Urinary bladder (tissue), 4 donors: ENCODE results near the gene ZNF354B. TPM values are rescaled to one million over a fixed set of nuclear protein-coding genes. Genes with fewer than 3 reads are reported as not detected.
"Not testable (repeated sequence)": the region's sequence is repeated elsewhere in the genome, so short reads cannot be mapped to it uniquely, and the experiment has no call there.

Source experiments
- DNase-seq: peaks from one replicate; pipeline ENCODE4 v3.0.0-alpha.2; 2015; ENCODE audit errors: extremely low spot score
- H3K27ac ChIP-seq: one replicate; pipeline ENCODE4 v1.5.1; 2013; ENCODE audit warnings: low read depth, mild to moderate bottlenecking, moderate library complexity
- H3K36me3 ChIP-seq: one replicate; pipeline ENCODE4 v1.6.1; 2013; ENCODE audit warnings: mild to moderate bottlenecking, moderate library complexity; ENCODE audit not compliant: insufficient read depth
- H3K4me1 ChIP-seq: one replicate; pipeline ENCODE4 v1.6.1; 2013; ENCODE audit warnings: mild to moderate bottlenecking, moderate library complexity; ENCODE audit not compliant: insufficient read depth
- H3K4me3 ChIP-seq: one replicate; pipeline ENCODE4 v1.5.1; 2013; ENCODE audit warnings: low read depth, low read length
- WGBS: extraction: QIAGEN DNeasy Blood & Tissue Kit; methylation state at CpG from one replicate; pipeline ENCODE4 v1.1.7; 2013; 5-methylcytosine and 5-hydroxymethylcytosine counted together
- polyA plus RNA-seq: library from polyadenylated mRNA; stranded (reverse); fragments of 200-250 nt; gene quantifications from one replicate; pipeline ENCODE4 v1.2.3, GENCODE V29; 2013
- total RNA-seq: library from RNA; depleted of rRNA; stranded (reverse); fragments of >200 nt; gene quantifications from one replicate; pipeline ENCODE4 v1.2.3, GENCODE V29; 2014
- donor health status: healthy with polysubstance abuse.
- donor health status: healthy.

ZNF354B gene
- total and polyA plus RNA-seq, 2 donors: 11.2 to 34.5 TPM

DNA sequence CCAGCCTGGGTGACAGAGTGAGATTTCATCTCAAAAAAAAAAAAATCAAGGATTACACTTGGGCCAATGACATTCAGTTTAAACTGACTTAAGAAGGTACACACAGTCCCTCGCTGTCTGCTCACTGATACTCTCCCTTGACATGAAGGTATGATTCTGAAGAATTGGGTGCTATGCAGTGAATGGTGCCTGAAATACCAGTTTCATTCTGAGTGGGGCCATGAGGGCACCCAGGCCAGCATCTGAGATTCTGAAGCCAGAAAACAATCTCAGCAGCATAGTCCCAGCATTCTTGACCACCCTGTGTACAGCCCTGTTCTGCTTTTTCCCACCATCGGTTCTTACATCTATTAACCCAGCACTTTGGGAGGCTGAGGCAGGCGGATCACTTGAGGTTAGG, 7.8 kb upstream of the ZNF354B start:
- H3K4me1 ChIP-seq: no peaks in the 10 kb centered on the region
- H3K4me3 ChIP-seq: no peak overlapping the region
- no peak for DNase-seq
- no peaks in the 10 kb centered on the region for H3K36me3 ChIP-seq
- 90% methylated on average over 3 of the region's 3 CpGs for WGBS
- H3K27ac ChIP-seq: no peak overlapping the region

DNA sequence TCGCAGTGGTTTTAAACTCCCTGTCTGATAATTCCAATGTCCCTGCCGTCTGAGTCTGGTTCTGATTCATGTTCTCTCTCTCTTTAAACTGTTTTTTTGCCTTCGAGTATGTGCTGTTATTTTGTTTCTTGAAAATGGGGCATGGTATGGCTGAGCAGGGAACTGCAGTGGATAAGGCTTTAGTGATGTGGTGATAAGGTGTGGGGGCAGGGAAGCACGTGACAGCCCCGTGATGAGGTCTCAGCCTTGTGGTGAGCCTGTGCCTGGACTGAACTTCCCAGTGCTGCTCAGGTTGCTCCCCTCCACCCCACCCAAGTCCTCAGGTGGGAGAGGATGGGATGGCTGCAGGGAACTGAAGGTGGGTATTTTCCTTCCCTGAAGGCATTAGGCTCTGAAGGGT, 5.5 kb upstream of the ZNF354B start:
- no peaks in the 10 kb centered on the region for H3K36me3 ChIP-seq
- H3K4me1 ChIP-seq: no peaks in the 10 kb centered on the region
- H3K27ac ChIP-seq: no peak overlapping the region
- no peak for DNase-seq
- H3K4me3 ChIP-seq: no peak overlapping the region
- 45% methylated on average over 5 of the region's 5 CpGs for WGBS

DNA sequence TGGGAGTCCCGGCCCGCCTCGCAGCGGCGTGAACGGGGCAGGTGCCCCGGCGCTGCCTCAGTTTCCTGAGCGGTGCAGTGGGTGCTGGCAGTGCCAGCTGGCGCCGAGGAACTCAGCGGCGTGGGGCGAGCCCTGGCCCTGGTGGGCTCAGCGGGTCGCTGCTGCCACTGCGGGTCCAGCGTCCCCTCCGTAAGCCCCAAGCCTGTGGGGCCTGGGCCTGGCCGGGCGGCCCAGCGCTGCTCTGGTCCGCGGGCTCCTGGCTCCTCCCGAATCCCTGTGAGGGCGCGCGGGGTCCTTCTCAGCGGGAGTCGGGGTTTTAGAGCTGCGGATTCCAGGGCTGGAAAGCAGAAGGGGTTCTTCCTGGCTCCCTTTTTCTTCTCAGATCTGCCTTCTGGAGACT, 862 bp downstream of the ZNF354B start:
- H3K36me3 ChIP-seq, DNase-seq, H3K4me1 ChIP-seq, H3K27ac ChIP-seq: not testable (repeated sequence)
- peak overlapping the region; percentile 83 for H3K4me3 ChIP-seq
- 5% methylated on average over 15 of the region's 31 CpGs for WGBS

DNA sequence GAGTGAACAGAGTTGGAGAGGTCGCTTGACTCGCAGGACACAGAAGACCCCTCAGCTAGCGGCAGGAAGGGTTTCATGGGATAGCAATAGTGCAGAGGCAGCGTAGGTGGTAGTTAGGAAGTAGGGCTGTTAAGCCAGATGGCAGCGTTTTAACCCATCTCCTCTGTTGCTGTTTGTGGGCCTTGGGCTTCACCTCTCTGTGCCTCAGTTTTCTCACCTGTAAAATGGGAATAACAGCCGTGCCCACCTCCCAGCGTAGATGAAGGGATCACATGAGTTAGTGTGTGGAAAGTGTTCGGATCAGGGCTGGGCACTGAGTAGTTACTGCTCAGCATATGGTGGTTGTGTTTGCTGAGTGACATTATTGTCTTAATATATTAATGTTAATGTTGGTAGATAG, 1.9 kb downstream of the ZNF354B start:
- Histone ChIP-seq H3K27ac (no peak overlapping the region), H3K4me3 (no peak overlapping the region), H3K36me3 (peaks cover 5% of the 10 kb centered on the region), H3K4me1 (no peaks in the 10 kb centered on the region)
- no peak for DNase-seq
- WGBS: 96% methylated on average over 8 of the region's 8 CpGs

DNA sequence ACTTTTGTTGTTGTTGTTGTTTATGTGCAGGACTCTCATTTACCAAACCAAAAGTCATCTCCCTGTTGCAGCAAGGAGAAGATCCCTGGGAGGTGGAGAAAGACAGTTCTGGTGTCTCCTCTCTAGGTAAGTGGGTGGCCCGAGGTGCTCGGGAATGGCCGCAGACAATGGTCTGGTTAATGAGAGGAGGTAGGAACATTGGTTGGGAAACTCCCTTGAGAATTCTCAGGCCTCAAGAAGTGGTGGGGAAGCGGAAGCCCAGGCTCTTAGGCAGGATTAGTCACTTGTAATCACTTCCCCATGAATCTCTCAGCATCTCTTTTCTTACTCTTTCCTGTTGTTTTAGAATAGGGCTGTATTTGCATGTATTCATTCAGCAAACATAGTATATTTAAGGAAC, 7.2 kb downstream of the ZNF354B start:
- H3K4me1 ChIP-seq: no peaks in the 10 kb centered on the region
- DNase-seq: no peak
- H3K36me3 ChIP-seq: peaks cover 21% of the 10 kb centered on the region
- WGBS: 85% methylated on average over 4 of the region's 4 CpGs
- no peak overlapping the region for H3K4me3 ChIP-seq
- H3K27ac ChIP-seq: no peak overlapping the region

DNA sequence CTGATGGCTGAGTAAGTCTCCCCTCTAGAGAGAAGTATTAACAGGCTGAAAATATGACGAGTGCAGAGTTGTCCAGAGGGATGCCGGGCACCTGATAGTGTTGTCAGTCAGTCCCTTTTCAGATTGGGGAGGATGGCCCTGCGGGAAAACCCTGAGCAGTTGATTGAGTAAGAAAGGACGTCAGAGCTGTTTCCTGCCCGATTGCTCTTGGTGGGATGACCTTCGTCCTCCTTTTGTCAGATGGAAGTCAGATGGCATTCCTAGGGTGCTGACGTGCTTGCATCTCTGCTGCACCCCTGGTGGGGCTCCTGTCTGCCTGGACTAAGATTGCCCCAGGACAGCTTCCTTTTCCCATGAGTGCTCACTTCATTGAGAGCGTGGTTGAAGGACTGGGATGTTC, 9.8 kb downstream of the ZNF354B start:
- WGBS: 90% methylated on average over 8 of the region's 8 CpGs
- H3K27ac ChIP-seq: no peak overlapping the region
- H3K4me3 ChIP-seq: no peak overlapping the region
- H3K4me1 ChIP-seq: no peaks in the 10 kb centered on the region
- no peak for DNase-seq
- peaks cover 19% of the 10 kb centered on the region for H3K36me3 ChIP-seq

DNA sequence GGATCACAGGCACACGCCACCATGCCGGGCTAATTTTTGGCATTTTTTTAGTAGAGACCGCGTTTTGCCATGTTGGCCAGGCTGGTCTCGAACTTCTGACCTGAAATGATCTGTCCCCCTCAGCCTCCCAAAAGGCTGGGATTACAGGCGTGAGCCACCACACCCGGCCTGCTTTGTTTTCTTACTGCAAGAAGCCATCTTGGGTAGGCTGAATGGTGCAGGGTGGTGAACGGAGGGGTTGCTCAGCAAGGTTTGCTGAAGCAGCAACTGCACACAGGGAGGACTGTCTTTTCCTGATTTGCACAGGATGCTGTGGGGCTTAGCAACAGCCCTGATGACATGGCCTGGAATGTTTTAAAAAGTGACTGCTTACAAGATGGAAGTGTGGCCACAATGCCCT, 10.7 kb downstream of the ZNF354B start:
- H3K27ac ChIP-seq: no peak overlapping the region
- no peaks in the 10 kb centered on the region for H3K4me1 ChIP-seq
- no peak for DNase-seq
- no peak overlapping the region for H3K4me3 ChIP-seq
- peaks cover 21% of the 10 kb centered on the region for H3K36me3 ChIP-seq
- WGBS: 97% methylated on average over 8 of the region's 8 CpGs

DNA sequence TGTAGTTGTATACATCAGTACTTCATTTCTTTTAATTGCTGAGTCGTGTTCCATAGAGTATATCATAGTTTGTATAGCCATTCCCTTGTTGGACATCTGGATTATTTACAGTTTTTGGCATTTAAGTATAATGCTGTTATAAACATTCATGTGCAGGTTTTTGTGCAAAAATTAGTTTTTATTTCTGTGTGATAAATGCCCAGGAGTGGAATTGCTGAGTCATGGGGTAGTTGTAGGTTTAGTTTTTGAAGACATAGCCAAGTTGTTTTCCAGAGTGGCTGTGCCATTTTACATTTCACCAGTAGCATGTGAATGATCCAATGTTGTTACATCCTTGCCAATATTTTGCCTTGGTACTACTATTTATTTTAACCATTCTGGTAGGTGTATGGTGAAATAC, 12.5 kb downstream of the ZNF354B start:
- peaks cover 21% of the 10 kb centered on the region for H3K36me3 ChIP-seq
- 93% methylated on average over 1 of the region's 1 CpG for WGBS
- H3K4me1 ChIP-seq: no peaks in the 10 kb centered on the region
- no peak for DNase-seq
- H3K4me3 ChIP-seq: no peak overlapping the region
- no peak overlapping the region for H3K27ac ChIP-seq

DNA sequence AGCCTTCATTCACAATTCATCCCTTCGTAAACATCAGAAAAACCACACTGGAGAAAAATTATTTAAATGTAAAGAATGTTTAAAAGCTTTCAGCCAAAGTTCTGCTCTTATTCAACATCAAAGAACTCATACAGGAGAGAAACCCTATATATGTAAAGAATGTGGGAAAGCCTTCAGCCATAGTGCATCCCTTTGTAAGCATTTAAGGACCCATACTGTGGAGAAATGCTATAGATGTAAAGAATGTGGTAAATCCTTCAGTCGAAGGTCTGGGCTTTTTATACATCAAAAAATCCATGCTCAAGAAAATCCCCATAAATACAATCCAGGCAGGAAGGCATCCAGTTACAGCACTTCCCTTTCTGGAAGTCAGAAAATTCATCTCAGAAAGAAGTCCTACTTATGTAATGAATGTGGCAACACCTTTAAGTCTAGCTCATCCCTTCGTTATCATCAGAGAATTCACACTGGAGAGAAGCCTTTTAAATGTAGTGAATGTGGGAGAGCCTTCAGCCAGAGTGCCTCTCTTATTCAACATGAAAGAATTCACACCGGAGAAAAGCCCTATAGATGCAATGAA, 23.5 kb downstream of the ZNF354B start:
- H3K4me3 ChIP-seq, H3K36me3 ChIP-seq, DNase-seq, H3K4me1 ChIP-seq, H3K27ac ChIP-seq: not testable (repeated sequence)
- WGBS: over 99% methylated on average over 4 of the region's 4 CpGs

DNA sequence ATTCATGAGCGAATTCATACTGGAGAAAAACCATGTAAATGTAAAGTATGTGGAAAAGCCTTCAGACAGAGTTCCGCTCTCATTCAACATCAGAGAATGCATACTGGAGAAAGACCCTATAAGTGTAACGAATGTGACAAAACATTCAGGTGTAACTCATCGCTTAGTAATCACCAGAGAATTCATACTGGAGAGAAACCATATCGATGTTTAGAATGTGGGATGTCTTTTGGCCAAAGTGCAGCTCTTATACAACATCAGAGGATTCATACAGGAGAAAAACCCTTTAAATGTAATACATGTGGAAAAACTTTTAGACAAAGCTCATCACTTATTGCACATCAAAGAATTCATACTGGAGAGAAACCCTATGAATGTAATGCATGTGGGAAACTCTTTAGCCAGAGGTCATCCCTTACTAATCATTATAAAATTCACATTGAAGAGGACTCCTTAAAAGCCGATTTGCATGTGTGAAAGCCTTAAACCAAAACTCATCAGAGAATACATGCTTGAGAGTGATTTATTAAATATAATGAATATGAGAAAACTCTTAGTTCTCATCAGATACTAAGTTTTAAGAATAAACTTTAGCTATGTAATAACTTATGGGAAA, 24.2 kb downstream of the ZNF354B start:
- Histone ChIP-seq H3K4me3 (no peak overlapping the region), H3K4me1 (no peaks in the 10 kb centered on the region), H3K27ac (no peak overlapping the region), H3K36me3 (peaks cover 9% of the 10 kb centered on the region)
- 99% methylated on average over 6 of the region's 6 CpGs for WGBS
- no peak for DNase-seq

DNA sequence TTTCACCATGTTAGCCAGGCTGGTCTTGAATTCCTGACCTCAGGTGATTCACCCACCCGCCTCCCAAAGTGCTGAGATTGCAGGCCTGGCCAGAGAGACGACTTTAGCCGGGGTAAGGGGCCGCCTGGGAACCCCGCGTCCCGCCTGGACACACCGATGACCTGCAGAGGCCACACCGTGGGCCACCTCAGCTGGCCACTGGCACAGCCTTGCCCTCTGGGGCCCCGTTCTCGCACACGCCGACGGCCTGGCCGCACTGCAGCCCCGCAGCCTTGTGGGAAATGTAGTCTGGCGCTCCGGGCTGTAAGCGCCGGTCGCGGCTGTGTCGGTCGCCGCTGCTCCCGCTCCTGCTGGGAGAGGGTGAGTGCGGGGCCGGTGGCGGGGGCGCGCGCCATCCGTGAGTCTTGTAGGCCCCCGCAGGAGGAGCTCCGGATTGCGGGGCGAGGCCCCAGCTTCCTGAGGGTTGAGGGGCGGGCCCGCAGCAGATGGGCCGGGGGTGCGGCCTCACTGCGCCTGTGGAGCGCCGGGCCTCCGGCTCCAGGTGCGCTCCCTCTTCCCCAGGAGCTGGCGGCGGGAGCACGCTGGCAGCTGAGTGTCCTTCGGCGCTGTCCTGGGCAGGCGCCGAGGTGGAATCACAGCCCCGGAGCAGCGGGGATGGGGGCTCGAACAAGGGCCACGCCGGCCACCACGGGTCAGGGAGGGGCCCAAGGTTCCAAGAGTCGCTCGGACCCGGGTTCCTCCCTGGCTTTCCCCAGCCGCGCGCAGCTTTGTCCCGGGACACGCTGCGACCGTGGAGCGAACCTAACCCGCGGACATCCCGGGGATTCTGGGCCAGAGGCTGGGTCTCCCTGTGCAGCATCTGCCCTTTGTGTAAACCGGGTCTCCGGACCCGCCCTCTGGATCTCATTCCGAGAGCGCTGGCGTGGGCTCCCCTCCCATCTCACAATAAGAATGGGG, 36.1 kb downstream of the ZNF354B start, which contains the start of gene ZFP2:
ZFP2 (plus strand) TSS at position 299 of the 957 bp plus-strand sequence. CDS start 35,401 bp downstream, outside the sequence.
- Histone ChIP-seq H3K36me3 (no peaks in the 10 kb centered on the region), H3K27ac (no peak within 1 kb of the TSS), H3K4me1 (no peaks in the 10 kb centered on the region), H3K4me3 (peak within 1 kb of the TSS; percentile 80)
- WGBS: 1% methylated on average over 79 of the region's 79 CpGs
- no peak for DNase-seq

DNA sequence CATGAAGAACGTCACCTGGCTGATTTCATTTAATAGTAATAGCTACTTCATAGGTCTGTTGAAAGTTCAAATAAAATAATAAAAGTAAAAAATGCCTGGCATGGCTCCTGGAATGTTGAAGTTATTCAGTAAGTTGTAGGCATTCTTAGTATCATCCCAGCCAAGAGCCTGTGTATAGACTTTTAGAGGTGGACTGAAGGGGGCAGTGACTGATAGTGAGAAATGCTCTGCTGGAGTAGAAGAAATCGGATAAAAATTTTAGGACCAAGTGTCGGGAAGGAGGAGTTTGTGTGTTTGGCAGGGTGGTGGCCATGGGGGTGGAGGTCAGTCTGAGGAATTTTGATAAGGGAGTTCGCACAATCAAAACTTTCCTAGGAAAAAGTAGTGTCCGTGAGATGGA, 39.5 kb downstream of the ZNF354B start:
- no peak for DNase-seq

DNA sequence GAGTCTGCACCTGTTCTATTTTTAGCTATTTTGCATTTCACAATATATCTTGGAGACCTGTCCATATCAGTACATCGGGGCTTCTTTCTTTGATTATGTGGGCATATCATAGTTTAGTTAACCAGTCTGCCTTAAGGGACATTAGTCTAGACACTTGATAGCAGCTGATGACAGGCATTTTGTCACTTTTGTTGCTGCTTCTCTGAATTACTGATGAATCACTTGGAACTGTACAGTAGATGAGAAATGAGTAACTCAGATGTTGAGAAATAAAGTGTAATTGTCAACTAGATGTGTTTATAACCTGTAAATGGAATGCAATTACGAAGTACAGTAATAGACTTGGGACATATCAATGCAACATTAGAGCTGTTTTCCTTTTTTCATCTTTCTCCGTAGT, 43.1 kb downstream of the ZNF354B start:
- Histone ChIP-seq H3K4me3 (no peak overlapping the region), H3K27ac (no peak overlapping the region), H3K4me1 (no peaks in the 10 kb centered on the region), H3K36me3 (no peaks in the 10 kb centered on the region)
- no peak for DNase-seq
- 74% methylated on average over 3 of the region's 3 CpGs for WGBS

More for the DNA sequence above, 39.5 kb downstream of the ZNF354B start:
- no peak overlapping the region for H3K27ac ChIP-seq
- H3K36me3 ChIP-seq: no peaks in the 10 kb centered on the region
- H3K4me3 ChIP-seq: no peak overlapping the region
- 77% methylated on average over 5 of the region's 5 CpGs for WGBS
- no peaks in the 10 kb centered on the region for H3K4me1 ChIP-seq
